AG04450 (cell line): ENCODE results near the gene SLC39A8. TPM values are rescaled to one million over a fixed set of nuclear protein-coding genes. Genes with fewer than 3 reads are reported as not detected.
"Not testable (repeated sequence)": the region's sequence is repeated elsewhere in the genome, so short reads cannot be mapped to it uniquely, and the experiment has no call there.

ENCODE experiments used
- CTCF ChIA-PET: fragments of 300-600, 350-600 bp; formaldehyde crosslinking; extraction: SDS; loops from one replicate; lab custom pipeline; 2022; ENCODE audit warnings: antibody characterized with exemption, inconsistent platforms; lab: Charles Lee
- POLR2A ChIA-PET: fragments of 350-600 bp; formaldehyde crosslinking; extraction: SDS; loops from one replicate; lab custom pipeline; 2021; ENCODE audit warnings: antibody characterized with exemption, inconsistent platforms; lab: Yijun Ruan, JAX
- DNase-seq: peaks from one replicate; pipeline ENCODE4 v3.0.0-alpha.2; 2011; ENCODE audit warnings: low read depth, low spot score
- H3K27ac ChIP-seq: one replicate; pipeline ENCODE4 v1.5.1; 2012; ENCODE audit warnings: low read depth, low read length, control low read depth
- H3K27me3 ChIP-seq: one replicate; pipeline ENCODE4 v1.6.0; 2012; ENCODE audit warnings: low read length; ENCODE audit not compliant: control insufficient read depth, insufficient read depth
- H3K4me3 ChIP-seq: 2 replicates; pipeline ENCODE4 v1.5.1; 2011; ENCODE audit warnings: mild to moderate bottlenecking, low read depth, low read length, control low read depth
- H3K9me3 ChIP-seq: 2 replicates; pipeline ENCODE4 v1.5.1; 2012; ENCODE audit warnings: low read length; ENCODE audit not compliant: control insufficient read depth, insufficient read depth
- CTCF ChIP-seq: IDR thresholded peaks from 2 replicates; pipeline ENCODE4 v1.5.1; 2011; ENCODE audit warnings: low read depth, low read length, control low read depth, inconsistent platforms
- polyA plus RNA-seq: library from polyadenylated mRNA; depleted of rRNA; stranded (reverse); fragments of >200 nt; gene quantifications from 2 replicates; pipeline ENCODE4 v1.2.3, GENCODE V29; 2011

Gene SLC39A8
- polyA plus RNA-seq, 1 experiment: 0.11 TPM

- Histone ChIP-seq H3K9me3 (peaks cover 10% of the 10 kb centered on the region), H3K27me3 (no peaks in the 10 kb centered on the region), H3K4me3 (no peak overlapping the region), H3K27ac (no peak overlapping the region)
- POLR2A ChIA-PET: no interaction called here
- no peak for DNase-seq
- no peak for TF ChIP-seq CTCF
- CTCF ChIA-PET: no interaction called here
These were observed 98.9 kb downstream of the SLC39A8 start for GRCh38 chr4:102246416-102246815.

- POLR2A ChIA-PET: no interaction called here
These were observed 100.3 kb downstream of the SLC39A8 start for GRCh38 chr4:102244878-102245535.

DNA sequence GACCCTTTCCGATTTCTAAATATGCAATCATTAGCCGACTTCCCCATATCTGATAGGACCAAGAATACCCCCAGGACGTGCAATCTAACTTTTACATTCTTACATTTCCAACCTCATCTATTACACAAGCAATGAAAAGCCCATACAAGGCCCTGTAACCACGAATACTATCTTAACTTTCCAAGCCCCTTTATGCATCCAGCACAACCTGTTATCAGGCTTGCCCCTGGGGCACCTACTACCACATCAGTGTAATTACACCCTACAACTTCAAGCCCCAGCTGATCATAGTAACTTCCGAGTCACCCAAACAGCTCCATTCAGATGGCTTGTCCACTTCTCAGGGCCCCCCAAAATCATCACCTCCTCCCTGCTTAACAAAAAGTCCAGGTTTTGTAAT is 102.0 kb downstream of the SLC39A8 start:
- H3K27me3 ChIP-seq, POLR2A ChIA-PET, CTCF ChIA-PET, DNase-seq, H3K9me3 ChIP-seq, H3K4me3 ChIP-seq, H3K27ac ChIP-seq: not testable (repeated sequence)

More at GRCh38 chr4:102244878-102245535, 100.3 kb downstream of the SLC39A8 start:
- H3K4me3 ChIP-seq: no peak overlapping the region
- H3K27me3 ChIP-seq: no peaks in the 10 kb centered on the region
- no peak overlapping the region for H3K27ac ChIP-seq
- peaks cover 7% of the 10 kb centered on the region for H3K9me3 ChIP-seq
- DNase-seq: no peak
- TF ChIP-seq CTCF: no peak
- CTCF ChIA-PET: no interaction called here

GRCh38 chr4:102234243-102234838 is 110.9 kb downstream of the SLC39A8 start:
- Histone ChIP-seq H3K27ac (no peak overlapping the region), H3K27me3 (no peaks in the 10 kb centered on the region), H3K9me3 (peaks cover 11% of the 10 kb centered on the region), H3K4me3 (no peak overlapping the region)
- no peak for DNase-seq
- ChIA-PET POLR2A (interaction anchor here (0.7 kb wide), 1 partner anchor 592 kb away, joined by 3 read pairs; no protein-coding TSS in a partner anchor), CTCF (no interaction called here)
- no peak for TF ChIP-seq CTCF

- Histone ChIP-seq H3K27me3 (no peaks in the 10 kb centered on the region), H3K9me3 (peaks cover 10% of the 10 kb centered on the region), H3K4me3 (no peak overlapping the region), H3K27ac (no peak overlapping the region)
- no peak for TF ChIP-seq CTCF
- DNase-seq: no peak
- CTCF ChIA-PET: no interaction called here
- POLR2A ChIA-PET: no interaction called here
These were observed 115.1 kb downstream of the SLC39A8 start for GRCh38 chr4:102230194-102230593.
